GM18526 (cell line): Measurements from ENCODE around the gene RASAL3.

Experiments
- POLR2A ChIP-seq: IDR thresholded peaks from 3 replicates; pipeline ENCODE4 v1.6.1; 2011; ENCODE audit not compliant: insufficient read length; ENCODE audit errors: extremely low read depth

RASAL3 gene

GRCh38 chr19:15464394-15465385 lies at the start of gene RASAL3:
Gene RASAL3, minus strand, starts transcription at chr19:15464544. Its CDS starts 186 bp downstream, at chr19:15464358.
- peak; percentile 81 for TF ChIP-seq POLR2A

DNA sequence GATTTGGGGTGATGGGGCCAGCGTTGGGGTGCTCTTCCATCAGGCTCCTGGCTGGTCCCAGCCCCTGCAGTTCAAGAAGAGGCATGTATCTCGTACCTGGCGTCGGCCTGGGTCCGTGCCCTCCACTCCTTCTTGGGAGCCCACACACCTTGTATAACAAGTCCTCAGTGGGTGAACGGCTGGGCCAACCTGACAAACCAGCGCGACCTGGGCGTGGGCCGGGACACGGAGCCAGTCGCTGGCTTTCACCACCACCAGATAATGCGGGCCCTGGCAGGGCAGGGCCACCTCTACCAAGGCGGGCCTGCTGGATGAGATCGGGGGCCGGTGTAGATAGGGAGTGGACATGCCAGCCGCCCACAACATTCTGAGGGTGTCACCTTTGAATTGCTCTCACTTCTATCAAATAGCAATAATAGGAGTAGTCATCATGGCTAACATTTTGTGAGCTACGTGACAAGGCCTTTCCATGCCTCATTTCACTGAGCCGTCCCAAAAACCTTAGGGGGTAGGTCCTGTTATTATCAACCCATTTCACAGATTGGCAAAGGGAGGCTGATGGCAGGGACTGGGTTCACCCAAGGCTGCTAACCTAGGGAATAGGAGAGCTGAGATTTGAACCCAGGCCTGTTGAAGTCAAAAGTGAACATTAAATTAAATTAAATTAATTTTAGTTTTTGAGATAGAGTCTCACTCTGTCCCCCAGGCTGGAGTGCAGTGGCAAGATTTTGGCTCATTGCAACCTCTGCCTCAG lies 47.5 kb upstream of the RASAL3 start:
- TF ChIP-seq POLR2A = no peak

DNA sequence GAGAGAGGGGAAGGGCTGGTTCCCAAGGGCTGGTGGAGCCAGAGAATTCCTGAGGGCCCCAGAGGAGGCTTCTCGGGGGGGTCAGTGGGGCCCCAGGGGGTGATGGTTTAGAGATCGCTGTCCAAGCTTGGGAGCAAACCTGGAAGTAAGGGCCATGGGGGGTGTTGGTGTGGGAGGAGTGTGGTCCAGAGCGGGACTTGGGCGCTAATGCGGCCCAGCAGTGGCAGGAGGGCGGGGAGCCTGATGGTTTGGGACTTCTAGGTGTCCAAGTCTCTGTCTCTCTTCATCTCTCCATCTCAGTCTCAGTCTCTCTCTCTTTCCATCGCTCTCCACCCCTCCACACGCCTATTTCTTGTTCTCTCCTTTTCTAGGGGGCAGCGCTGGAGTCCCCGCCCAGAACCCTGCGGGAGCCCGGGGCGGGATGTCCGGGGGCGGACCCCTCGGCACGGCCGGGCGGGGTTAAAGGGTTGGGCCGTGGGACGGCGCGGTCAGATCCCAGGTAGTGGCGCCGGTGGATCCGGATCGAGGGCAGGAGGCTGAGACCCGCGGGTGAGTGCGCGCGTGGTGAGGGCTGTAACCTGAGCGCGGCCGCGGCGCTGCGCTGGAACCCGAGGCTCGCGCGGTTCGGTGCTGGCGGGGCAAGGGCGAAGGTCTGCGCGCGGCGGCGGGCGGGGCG lies 43.8 kb upstream of the RASAL3 start, which contains the start of gene CYP4F22:
TSS of gene CYP4F22 (plus strand) at position 491 of the 676 bp plus-strand sequence. CDS start 16,812 bp downstream, outside the sequence.
- no peak for TF ChIP-seq POLR2A

- TF ChIP-seq POLR2A = no peak
Observed at GRCh38 chr19:15507068-15508034, 43.0 kb upstream of the RASAL3 start.

DNA sequence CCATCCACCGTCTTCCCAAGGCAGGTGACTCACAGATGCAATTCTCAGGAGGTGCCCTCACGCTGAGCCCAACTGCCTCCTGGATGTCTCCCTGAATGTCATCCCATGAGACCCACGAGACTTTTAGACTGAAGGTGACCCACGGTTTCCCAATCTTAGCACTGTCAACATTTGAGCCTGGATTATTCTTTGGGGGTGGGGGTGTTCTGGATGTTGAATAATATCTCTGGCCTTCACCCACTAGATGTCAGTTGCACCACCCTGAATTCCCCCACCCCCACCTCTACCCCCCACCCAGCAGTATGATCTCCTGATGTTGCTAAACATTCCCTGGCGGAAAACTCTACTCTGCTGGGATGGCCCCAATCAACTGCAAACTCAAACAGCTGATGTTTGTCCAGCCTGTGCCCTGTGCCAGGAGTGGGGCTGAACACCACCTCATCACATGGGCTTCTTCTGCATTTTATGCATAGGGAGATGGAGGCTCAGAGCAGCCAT lies 41.8 kb upstream of the RASAL3 start:
- no peak for TF ChIP-seq POLR2A

DNA sequence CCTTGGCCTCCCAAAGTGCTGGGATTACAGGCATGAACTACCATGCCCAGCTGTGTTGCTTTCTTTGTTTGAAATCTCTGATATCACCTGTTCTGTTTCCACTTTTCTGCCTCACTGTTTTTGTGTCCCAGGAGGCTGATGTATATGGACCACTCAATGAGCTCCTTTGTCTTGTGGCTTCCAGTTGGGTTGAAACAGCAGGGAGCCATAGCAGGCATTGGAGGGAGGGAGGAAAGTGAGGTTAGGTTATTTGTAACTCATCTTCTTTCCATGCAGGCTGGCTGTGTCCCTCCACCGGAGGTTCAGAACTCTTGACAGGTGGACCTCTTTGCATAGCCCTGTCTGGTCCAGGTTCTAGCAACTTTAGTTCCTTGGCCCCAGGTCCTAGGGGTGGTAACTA lies 37.9 kb upstream of the RASAL3 start:
- no peak for TF ChIP-seq POLR2A

GRCh38 chr19:15501596-15501995 lies 37.3 kb upstream of the RASAL3 start:
- TF ChIP-seq POLR2A = no peak

DNA sequence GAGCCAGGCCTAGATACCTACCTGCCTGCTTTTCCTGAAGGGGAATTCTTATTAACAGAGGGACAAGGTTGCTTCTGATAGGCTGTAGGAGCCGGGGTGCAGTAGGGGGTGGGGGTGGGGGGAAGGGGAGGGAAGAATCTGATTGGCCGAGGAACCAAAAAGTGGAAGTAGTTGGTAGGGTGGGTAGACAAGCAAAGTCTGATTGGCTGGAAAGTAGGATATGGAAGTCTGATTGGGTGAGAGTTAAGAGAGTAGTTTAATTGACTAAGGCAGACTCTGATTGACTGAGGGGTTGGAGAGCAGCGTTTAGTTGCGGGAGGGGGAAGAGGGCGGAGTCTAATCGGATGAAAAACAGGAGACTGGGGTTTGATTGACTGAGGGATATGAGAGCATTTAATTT lies 34.6 kb upstream of the RASAL3 start:
- no peak for TF ChIP-seq POLR2A

GRCh38 chr19:15498156-15498858 lies 34.0 kb upstream of the RASAL3 start:
- no peak for TF ChIP-seq POLR2A

DNA sequence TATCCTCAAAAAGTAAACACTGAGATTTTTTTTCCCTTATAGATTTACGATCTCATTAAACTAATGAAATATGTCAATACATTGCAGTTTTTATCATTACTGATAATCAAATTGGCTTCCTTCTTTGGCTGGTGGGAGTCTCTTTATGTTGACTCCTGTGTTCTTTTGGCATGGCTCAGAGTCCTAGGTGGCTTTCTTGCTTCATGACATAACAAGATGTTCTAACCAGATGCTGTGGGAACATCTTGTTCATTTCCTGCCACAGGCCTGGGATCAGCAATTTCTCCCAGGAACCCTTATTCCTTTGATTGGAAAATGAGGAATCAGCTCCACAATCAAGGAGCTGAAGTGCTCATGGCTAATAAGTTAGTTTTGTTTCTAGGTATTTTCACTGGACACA lies 30.8 kb upstream of the RASAL3 start:
- no peak for TF ChIP-seq POLR2A

DNA sequence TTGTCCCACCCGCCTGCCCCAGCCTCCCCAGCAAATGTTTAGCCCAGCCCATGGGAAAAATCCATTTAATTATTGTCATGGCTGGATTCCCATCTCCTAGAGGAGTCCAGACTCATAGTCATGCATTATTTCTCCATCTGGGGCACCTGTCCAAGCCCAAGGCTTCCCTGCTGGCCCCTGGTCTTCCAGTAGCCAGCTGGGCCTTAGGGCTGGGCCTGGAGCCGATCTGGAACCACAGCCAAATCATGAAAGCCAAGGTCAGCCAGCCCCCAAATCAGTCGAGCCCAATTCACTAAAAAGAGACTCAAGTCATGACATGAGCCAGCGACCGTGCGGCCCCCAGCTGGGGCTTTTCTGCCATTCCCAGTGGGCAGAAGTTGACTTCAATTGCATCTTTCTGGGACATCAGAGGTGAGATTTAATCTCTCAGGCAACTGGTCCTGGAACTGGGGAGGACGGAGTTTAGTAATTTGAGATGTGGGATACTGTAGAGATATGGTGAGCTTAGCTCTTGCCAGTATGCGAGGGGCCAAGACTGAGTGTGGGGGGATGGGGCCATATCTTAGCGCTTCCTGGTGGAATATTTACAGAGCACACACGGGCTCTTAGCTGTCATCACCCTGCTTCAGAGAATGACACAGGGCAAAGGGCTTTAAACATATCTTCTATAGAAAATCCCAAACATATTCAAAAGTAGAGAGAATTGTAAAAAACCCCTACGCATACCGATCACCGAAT lies 24.3 kb upstream of the RASAL3 start:
- no peak for TF ChIP-seq POLR2A

- TF ChIP-seq POLR2A = no peak
Observed at GRCh38 chr19:15487038-15487437, 22.7 kb upstream of the RASAL3 start.

- no peak for TF ChIP-seq POLR2A
Observed at GRCh38 chr19:15479391-15480345, 15.3 kb upstream of the RASAL3 start, which contains the start of gene PGLYRP2. Gene PGLYRP2, minus strand, starts transcription at chr19:15479501. Its CDS starts 130 bp downstream, at chr19:15479371.
